Stimulated activated memory B cell treated with anti-CD40 and anti-IgM and Interleukin-4, amounts not matched to agents 10 μg/mL and 1 μg/mL and 100 μg/mL, for 72 hours (primary cell): Measurements from ENCODE around the gene DOK1.
A peak's percentile ranks its signal among the peaks of the same experiment; 100 is the strongest.

Source experiments
- ATAC-seq: fragments of 150-1000 bp; cut with Tn5 transposase; 2 replicates; pipeline ENCODE4 v1.10.0; 2021
- H3K27ac Mint-ChIP-seq: one replicate; pipeline ENCODE4 v1.8.0; 2022; ENCODE audit warnings: mild to moderate bottlenecking, mixed read lengths
- H3K27me3 Mint-ChIP-seq: one replicate; pipeline ENCODE4 v1.8.0; 2022; ENCODE audit warnings: mixed read lengths
- H3K36me3 Mint-ChIP-seq: one replicate; pipeline ENCODE4 v1.8.0; 2022; ENCODE audit warnings: mixed read lengths
- H3K4me1 Mint-ChIP-seq: one replicate; pipeline ENCODE4 v1.8.0; 2022; ENCODE audit warnings: mixed read lengths
- H3K4me3 Mint-ChIP-seq: one replicate; pipeline ENCODE4 v1.8.0; 2022; ENCODE audit warnings: mild to moderate bottlenecking, moderate library complexity, mixed read lengths
- H3K9me3 Mint-ChIP-seq: one replicate; pipeline ENCODE4 v1.8.0; 2022; ENCODE audit warnings: mixed read lengths

The DOK1 gene

GRCh38 chr2:74585406-74586185 is 31.1 kb downstream of the DOK1 start:
- no peaks in the 10 kb centered on the region for H3K9me3 Mint-ChIP-seq
- peak overlapping the region; percentile 32 for H3K4me3 Mint-ChIP-seq
- no peaks in the 10 kb centered on the region for H3K36me3 Mint-ChIP-seq
- peak overlapping the region; percentile 3 for H3K27ac Mint-ChIP-seq
- H3K4me1 Mint-ChIP-seq = peaks cover 24% of the 10 kb centered on the region
- no peak for ATAC-seq
- H3K27me3 Mint-ChIP-seq = no peaks in the 10 kb centered on the region

- Mint-ChIP-seq H3K9me3 (no peaks in the 10 kb centered on the region), H3K4me3 (no peak overlapping the region), H3K36me3 (no peaks in the 10 kb centered on the region), H3K27ac (no peak overlapping the region), H3K4me1 (peaks cover 24% of the 10 kb centered on the region), H3K27me3 (peaks cover 14% of the 10 kb centered on the region)
- peak; percentile 85 for ATAC-seq
Observed at GRCh38 chr2:74587664-74588277, 33.3 kb downstream of the DOK1 start.

- peaks cover 23% of the 10 kb centered on the region for H3K27me3 Mint-ChIP-seq
- H3K27ac Mint-ChIP-seq = no peak overlapping the region
- peaks cover 24% of the 10 kb centered on the region for H3K4me1 Mint-ChIP-seq
- H3K4me3 Mint-ChIP-seq = no peak overlapping the region
- no peak for ATAC-seq
- H3K9me3 Mint-ChIP-seq = no peaks in the 10 kb centered on the region
- H3K36me3 Mint-ChIP-seq = no peaks in the 10 kb centered on the region
Observed at GRCh38 chr2:74588664-74589063, 34.1 kb downstream of the DOK1 start.

- Mint-ChIP-seq H3K9me3 (no peaks in the 10 kb centered on the region), H3K4me1 (no peaks in the 10 kb centered on the region), H3K36me3 (no peaks in the 10 kb centered on the region), H3K27ac (no peak overlapping the region), H3K4me3 (no peak overlapping the region), H3K27me3 (peaks cover 45% of the 10 kb centered on the region)
- no peak for ATAC-seq
Observed at GRCh38 chr2:74593826-74594772, 39.6 kb downstream of the DOK1 start.

- H3K9me3 Mint-ChIP-seq = no peaks in the 10 kb centered on the region
- H3K4me1 Mint-ChIP-seq = peaks cover 8% of the 10 kb centered on the region
- H3K27me3 Mint-ChIP-seq = peaks cover 38% of the 10 kb centered on the region
- no peak overlapping the region for H3K4me3 Mint-ChIP-seq
- no peak overlapping the region for H3K27ac Mint-ChIP-seq
- H3K36me3 Mint-ChIP-seq = no peaks in the 10 kb centered on the region
- ATAC-seq = no peak
Observed at GRCh38 chr2:74596584-74596983, 42.1 kb downstream of the DOK1 start.

- Mint-ChIP-seq H3K4me1 (peaks cover 8% of the 10 kb centered on the region), H3K27ac (no peak overlapping the region), H3K9me3 (no peaks in the 10 kb centered on the region), H3K4me3 (no peak overlapping the region), H3K36me3 (no peaks in the 10 kb centered on the region), H3K27me3 (peaks cover 34% of the 10 kb centered on the region)
- ATAC-seq = no peak
Observed at GRCh38 chr2:74597410-74597809, 42.9 kb downstream of the DOK1 start.

- no peak for ATAC-seq
- Mint-ChIP-seq H3K27ac (no peak overlapping the region), H3K27me3 (peaks cover 22% of the 10 kb centered on the region), H3K9me3 (no peaks in the 10 kb centered on the region), H3K36me3 (no peaks in the 10 kb centered on the region), H3K4me3 (no peak overlapping the region), H3K4me1 (peaks cover 8% of the 10 kb centered on the region)
Observed at GRCh38 chr2:74599676-74600075, 45.2 kb downstream of the DOK1 start.

- Mint-ChIP-seq H3K27me3 (peaks cover 9% of the 10 kb centered on the region), H3K27ac (no peak overlapping the region), H3K4me3 (no peak overlapping the region), H3K9me3 (no peaks in the 10 kb centered on the region), H3K36me3 (no peaks in the 10 kb centered on the region), H3K4me1 (peaks cover 8% of the 10 kb centered on the region)
- ATAC-seq = no peak
Observed at GRCh38 chr2:74602586-74603281, 48.2 kb downstream of the DOK1 start.

- no peaks in the 10 kb centered on the region for H3K9me3 Mint-ChIP-seq
- no peak overlapping the region for H3K27ac Mint-ChIP-seq
- H3K4me3 Mint-ChIP-seq = no peak overlapping the region
- no peak for ATAC-seq
- no peaks in the 10 kb centered on the region for H3K36me3 Mint-ChIP-seq
- peaks cover 8% of the 10 kb centered on the region for H3K4me1 Mint-ChIP-seq
- peaks cover 9% of the 10 kb centered on the region for H3K27me3 Mint-ChIP-seq
Observed at GRCh38 chr2:74603282-74604000, 48.9 kb downstream of the DOK1 start.

- ATAC-seq = no peak
- no peak overlapping the region for H3K27ac Mint-ChIP-seq
- peaks cover 37% of the 10 kb centered on the region for H3K27me3 Mint-ChIP-seq
- H3K36me3 Mint-ChIP-seq = no peaks in the 10 kb centered on the region
- H3K4me1 Mint-ChIP-seq = no peaks in the 10 kb centered on the region
- H3K9me3 Mint-ChIP-seq = no peaks in the 10 kb centered on the region
- H3K4me3 Mint-ChIP-seq = no peak overlapping the region
Observed at GRCh38 chr2:74606927-74607326, 52.4 kb downstream of the DOK1 start.
